GM12873 (cell line): ENCODE results near the gene MGST2.

Source experiments
- TF ChIP-seq, protein P1 (sequence below): IDR thresholded peaks from 2 replicates; pipeline ENCODE4 v1.5.1; 2012; ENCODE audit warnings: low read depth, mild to moderate bottlenecking, moderate library complexity, low read length, control low read depth; ENCODE audit not compliant: insufficient read depth; ENCODE audit errors: missing control alignments

MGST2 gene

GRCh38 chr4:139668658-139669201 is 3.1 kb downstream of the MGST2 start:
- TF ChIP-seq, protein P1, sequence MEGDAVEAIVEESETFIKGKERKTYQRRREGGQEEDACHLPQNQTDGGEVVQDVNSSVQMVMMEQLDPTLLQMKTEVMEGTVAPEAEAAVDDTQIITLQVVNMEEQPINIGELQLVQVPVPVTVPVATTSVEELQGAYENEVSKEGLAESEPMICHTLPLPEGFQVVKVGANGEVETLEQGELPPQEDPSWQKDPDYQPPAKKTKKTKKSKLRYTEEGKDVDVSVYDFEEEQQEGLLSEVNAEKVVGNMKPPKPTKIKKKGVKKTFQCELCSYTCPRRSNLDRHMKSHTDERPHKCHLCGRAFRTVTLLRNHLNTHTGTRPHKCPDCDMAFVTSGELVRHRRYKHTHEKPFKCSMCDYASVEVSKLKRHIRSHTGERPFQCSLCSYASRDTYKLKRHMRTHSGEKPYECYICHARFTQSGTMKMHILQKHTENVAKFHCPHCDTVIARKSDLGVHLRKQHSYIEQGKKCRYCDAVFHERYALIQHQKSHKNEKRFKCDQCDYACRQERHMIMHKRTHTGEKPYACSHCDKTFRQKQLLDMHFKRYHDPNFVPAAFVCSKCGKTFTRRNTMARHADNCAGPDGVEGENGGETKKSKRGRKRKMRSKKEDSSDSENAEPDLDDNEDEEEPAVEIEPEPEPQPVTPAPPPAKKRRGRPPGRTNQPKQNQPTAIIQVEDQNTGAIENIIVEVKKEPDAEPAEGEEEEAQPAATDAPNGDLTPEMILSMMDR = no peak

DNA sequence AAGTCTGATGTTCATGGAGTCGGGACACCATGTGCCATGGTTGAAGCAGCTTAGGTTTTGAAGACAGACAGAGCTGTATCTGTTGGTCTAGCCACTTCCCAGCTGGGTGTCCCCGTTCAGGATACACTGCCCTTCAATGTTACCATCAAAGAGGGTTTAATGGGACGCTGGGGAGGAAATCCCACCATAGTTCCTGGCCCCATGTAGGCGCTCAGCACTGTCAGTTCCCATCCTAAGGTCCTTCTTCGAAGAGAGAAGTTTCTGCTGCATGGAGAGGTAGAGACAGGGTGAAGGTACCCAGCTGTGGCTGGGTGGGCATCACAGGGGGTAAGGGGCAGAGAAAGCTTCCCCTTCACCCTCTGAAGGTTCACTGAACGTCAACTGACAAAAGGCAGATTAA is 3.7 kb downstream of the MGST2 start:
- TF ChIP-seq, protein P1 = no peak

DNA sequence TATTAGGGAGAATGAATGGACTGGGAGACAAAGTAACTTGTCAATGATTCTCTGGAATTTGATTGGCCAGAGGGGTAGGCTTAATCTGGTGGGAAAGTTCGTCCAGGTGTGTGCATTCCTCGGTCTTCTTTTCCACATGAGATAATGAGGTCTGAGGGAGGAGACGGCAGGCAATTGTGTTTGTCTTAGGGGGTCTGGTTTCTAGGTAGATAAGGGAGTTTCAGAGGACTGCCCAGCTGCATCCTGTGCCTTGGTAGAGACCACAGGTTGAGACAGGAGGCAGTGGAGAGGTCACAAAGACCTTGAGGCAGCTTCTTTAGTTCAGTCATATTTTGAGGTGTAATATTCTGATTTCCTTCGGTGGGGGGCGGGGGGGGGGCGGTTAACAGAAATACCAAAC is 4.3 kb downstream of the MGST2 start:
- TF ChIP-seq, protein P1 = no peak

GRCh38 chr4:139670775-139671174 is 5.2 kb downstream of the MGST2 start:
- TF ChIP-seq, protein P1 = no peak

DNA sequence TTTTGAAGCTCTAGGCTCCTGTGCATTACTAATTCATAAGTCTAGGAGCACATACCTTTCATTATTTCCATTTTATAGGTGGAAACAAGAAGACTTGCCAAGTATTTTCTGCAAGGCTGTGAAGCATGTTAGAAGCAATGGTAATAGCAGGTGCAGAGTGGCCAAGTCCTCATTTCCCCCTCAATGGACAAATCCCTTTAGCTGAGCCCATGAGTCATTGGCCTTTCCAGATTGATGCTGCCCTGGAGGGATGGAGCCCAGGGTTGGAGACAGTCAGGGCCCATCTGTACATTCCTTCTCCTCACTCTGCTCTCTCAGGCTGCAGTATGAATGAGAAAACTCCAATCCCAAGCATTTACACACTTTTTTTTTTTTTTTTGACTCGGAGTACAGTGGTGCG is 6.6 kb downstream of the MGST2 start:
- TF ChIP-seq, protein P1 = no peak

DNA sequence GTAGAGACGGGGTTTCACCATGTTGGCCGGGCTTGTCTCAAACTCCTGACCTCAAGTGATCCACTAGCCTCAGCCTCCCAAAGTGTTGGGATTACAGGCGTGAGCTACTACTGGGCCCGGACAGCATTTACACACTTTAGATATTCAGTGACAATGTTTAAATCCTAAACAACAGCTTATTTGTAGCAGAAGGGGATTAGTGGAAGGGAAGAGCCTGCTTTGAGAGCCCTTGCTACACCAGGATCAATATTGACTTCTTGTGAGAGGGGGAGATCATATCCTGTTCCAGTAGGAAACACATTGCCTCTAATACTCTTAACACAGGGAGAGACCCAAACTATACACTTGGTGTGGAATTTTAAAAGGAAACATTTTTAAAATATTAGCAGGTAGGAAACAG is 7.1 kb downstream of the MGST2 start:
- TF ChIP-seq, protein P1 = no peak

DNA sequence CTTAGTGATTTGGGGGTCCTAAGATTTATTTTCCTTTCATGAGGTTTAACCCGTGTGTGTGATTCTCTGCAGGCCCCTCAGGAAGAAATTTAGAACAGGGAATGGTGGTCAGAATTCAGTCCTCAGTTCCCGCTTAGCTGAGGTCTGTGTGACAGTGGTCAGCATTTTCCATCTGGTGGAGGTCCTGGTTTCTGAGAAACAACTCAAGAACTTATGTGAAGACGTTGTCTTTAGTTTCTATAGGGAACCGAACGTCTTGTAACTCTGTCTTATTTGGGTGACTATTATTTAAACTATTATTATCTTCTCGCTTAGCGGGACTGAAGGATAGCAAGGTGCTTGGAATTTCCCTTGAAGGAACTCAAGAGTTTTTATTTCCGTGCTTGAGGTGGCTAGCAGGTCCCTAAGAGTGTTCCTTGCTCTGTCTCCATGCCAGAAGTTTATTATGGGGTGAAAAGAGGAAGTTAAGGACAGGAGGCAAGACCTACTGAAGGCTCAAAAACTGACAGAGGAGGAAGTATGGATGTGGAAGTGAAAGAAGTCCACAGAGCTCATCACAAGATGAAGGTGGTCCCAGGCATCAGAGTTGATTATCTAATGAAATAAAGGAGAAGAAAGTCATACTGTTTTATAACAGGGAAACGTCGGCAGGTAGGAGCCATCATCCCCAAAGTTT is 9.4 kb downstream of the MGST2 start:
- TF ChIP-seq, protein P1 = no peak
